Measurements from ENCODE around the gene NSD2. TPM values are rescaled to one million over a fixed set of nuclear protein-coding genes. Genes with fewer than 3 reads are reported as not detected.

The NSD2 gene
- total and polyA plus RNA-seq, 2 experiments from 2014 or later: 25.7 to 30.8 TPM

- WGBS (ENCODE audit: low lambda C conversion rate, missing lambda C conversion rate): 31% methylated on average over 25 of the region's 32 CpGs
- H3K36me3 ChIP-seq (replicated peaks; ENCODE audit: insufficient read depth, low read depth): no peaks in the 10 kb centered on the region
- H4K20me1 ChIP-seq (ENCODE audit: insufficient read depth, poor library complexity, severe bottlenecking): peaks cover 10% of the 10 kb centered on the region
- no peak for TF ChIP-seq EZH2 (IDR thresholded peaks at IDR 0.05; ENCODE audit: borderline replicate concordance)
- no peak for TF ChIP-seq CTCF (IDR thresholded peaks at IDR 0.05; ENCODE audit: poor library complexity)
- TF ChIP-seq EZH2phosphoT487 (IDR thresholded peaks at IDR 0.05; ENCODE audit: low read depth, severe bottlenecking, unreplicated experiment): no peak
- H3K9me3 ChIP-seq (ENCODE audit: low read depth): no peaks in the 10 kb centered on the region
- peak overlapping the region; percentile 84 for H3K27ac ChIP-seq
- no peaks in the 10 kb centered on the region for H3K27me3 ChIP-seq
- peak; percentile 54 for DNase-seq (ENCODE audit: low spot score)
- H3K4me1 ChIP-seq (ENCODE audit: insufficient read depth): peaks cover 25% of the 10 kb centered on the region
- H3K9me2 ChIP-seq (replicated peaks; ENCODE audit: insufficient read depth): no peaks in the 10 kb centered on the region
- peak overlapping the region; percentile 97 for H3K4me2 ChIP-seq
- peak overlapping the region; percentile 61 for H3K4me3 ChIP-seq
- H3K79me2 ChIP-seq: peaks cover 44% of the 10 kb centered on the region
- H2AFZ ChIP-seq: peak overlapping the region; percentile 77
These were observed 14.1 kb upstream of the NSD2 start for GRCh38 chr4:1856943-1857699.

GRCh38 chr4:1857931-1858330 is 13.3 kb upstream of the NSD2 start:
- H3K27ac ChIP-seq: peak overlapping the region; percentile 9
- no peaks in the 10 kb centered on the region for H3K9me3 ChIP-seq (ENCODE audit: low read depth)
- H3K4me3 ChIP-seq: no peak overlapping the region
- no peak overlapping the region for H2AFZ ChIP-seq
- H3K79me2 ChIP-seq: peaks cover 36% of the 10 kb centered on the region
- peaks cover 29% of the 10 kb centered on the region for H3K4me1 ChIP-seq (ENCODE audit: insufficient read depth)
- no peaks in the 10 kb centered on the region for H3K9me2 ChIP-seq (replicated peaks; ENCODE audit: insufficient read depth)
- 94% methylated on average over 5 of the region's 5 CpGs for WGBS (ENCODE audit: low lambda C conversion rate, missing lambda C conversion rate)
- TF ChIP-seq EZH2phosphoT487 (IDR thresholded peaks at IDR 0.05; ENCODE audit: low read depth, severe bottlenecking, unreplicated experiment) (no peak), CTCF (IDR thresholded peaks at IDR 0.05; ENCODE audit: poor library complexity) (no peak), EZH2 (IDR thresholded peaks at IDR 0.05; ENCODE audit: borderline replicate concordance) (no peak)
- H3K4me2 ChIP-seq: peak overlapping the region; percentile 97
- no peaks in the 10 kb centered on the region for H3K27me3 ChIP-seq
- DNase-seq (ENCODE audit: low spot score): no peak
- no peaks in the 10 kb centered on the region for H3K36me3 ChIP-seq (replicated peaks; ENCODE audit: insufficient read depth, low read depth)
- H4K20me1 ChIP-seq (ENCODE audit: insufficient read depth, poor library complexity, severe bottlenecking): peaks cover 2% of the 10 kb centered on the region

- Histone ChIP-seq H3K79me2 (peaks cover 22% of the 10 kb centered on the region), H4K20me1 (ENCODE audit: insufficient read depth, poor library complexity, severe bottlenecking) (no peaks in the 10 kb centered on the region), H3K36me3 (replicated peaks; ENCODE audit: insufficient read depth, low read depth) (no peaks in the 10 kb centered on the region), H3K27ac (no peak overlapping the region), H3K4me2 (no peak overlapping the region), H3K4me3 (no peak overlapping the region), H2AFZ (no peak overlapping the region), H3K4me1 (ENCODE audit: insufficient read depth) (peaks cover 41% of the 10 kb centered on the region), H3K9me3 (ENCODE audit: low read depth) (no peaks in the 10 kb centered on the region), H3K9me2 (replicated peaks; ENCODE audit: insufficient read depth) (no peaks in the 10 kb centered on the region), H3K27me3 (no peaks in the 10 kb centered on the region)
- 88% methylated on average over 1 of the region's 1 CpG for WGBS (ENCODE audit: low lambda C conversion rate, missing lambda C conversion rate)
- DNase-seq (ENCODE audit: low spot score): peak; percentile 3
- no peak for TF ChIP-seq CTCF (IDR thresholded peaks at IDR 0.05; ENCODE audit: poor library complexity)
- TF ChIP-seq EZH2 (IDR thresholded peaks at IDR 0.05; ENCODE audit: borderline replicate concordance): no peak
- no peak for TF ChIP-seq EZH2phosphoT487 (IDR thresholded peaks at IDR 0.05; ENCODE audit: low read depth, severe bottlenecking, unreplicated experiment)
These were observed 11.8 kb upstream of the NSD2 start for GRCh38 chr4:1859389-1859753.
